Esophagus squamous epithelium (tissue), 5 donors: ENCODE measurements around the gene ZC3HAV1L. TPM values are rescaled to one million over a fixed set of nuclear protein-coding genes. Genes with fewer than 3 reads are reported as not detected.

Experiments
- DNase-seq: peaks from one replicate; lab custom pipeline; 2025; lab: John Stamatoyannopoulos, UW
- H3K27ac ChIP-seq, 4 donors: fragments of 200-600 bp; sonication (generic); one replicate each; pipeline ENCODE4 v1.5.1; 2016 to 2019; ENCODE audit warnings: mild to moderate bottlenecking in 1 of 4
- H3K27me3 ChIP-seq, 4 donors: fragments of 200-600 bp; sonication (generic); 1 replicate in 3 of 4; 2 replicates in 1 of 4; pipeline versions ENCODE4 v1.5.1 to v1.6.0; 2017 to 2021; ENCODE audit warnings: antibody characterized with exemption in 1 of 4
- H3K36me3 ChIP-seq, 3 donors: fragments of 200-600 bp; sonication (generic); one replicate each; pipeline ENCODE4 v1.5.1; 2016 to 2019
- H3K4me1 ChIP-seq, 3 donors: fragments of 200-600 bp; sonication (generic); one replicate each; pipeline ENCODE4 v1.5.1; 2017 to 2019
- H3K4me3 ChIP-seq, 4 donors: fragments of 200-600 bp; sonication (generic); 1 replicate in 3 of 4; 2 replicates in 1 of 4; pipeline ENCODE4 v1.5.1; 2016 to 2019; ENCODE audit warnings: mild to moderate bottlenecking in 2 of 4, moderate library complexity in 1 of 4
- H3K9me3 ChIP-seq, 3 donors: fragments of 200-600 bp; sonication (generic); one replicate each; pipeline ENCODE4 v1.5.1; 2016 to 2019
- CTCF ChIP-seq, 6 experiments: fragments of 450-650 bp in 4 of 6; fragments of 200-600 bp in 2 of 6; sonication (generic) in 2 of 6; IDR thresholded peaks; one replicate each; pipeline ENCODE4 v1.5.1; 2016 to 2019; ENCODE audit warnings: antibody characterized with exemption in 6 of 6, mild to moderate bottlenecking in 4 of 6, moderate library complexity in 4 of 6
- POLR2A ChIP-seq, 4 donors: fragments of 450-650 bp; IDR thresholded peaks; one replicate each; pipeline ENCODE4 v1.6.1; 2017; ENCODE audit warnings: antibody characterized with exemption in 4 of 4, mild to moderate bottlenecking in 4 of 4, moderate library complexity in 3 of 4
- WGBS, 2 donors: methylation state at CpG; one replicate each; pipeline ENCODE4 v1.1.5; 2018; 5-methylcytosine and 5-hydroxymethylcytosine counted together
- intact Hi-C: fragments of 100-400 bp; cut with DNase I; formaldehyde crosslinking; loops from one replicate; pipeline ENCODE4 v1.15.0; 2022
- total RNA-seq, 4 donors: library from RNA; depleted of rRNA; stranded (reverse); fragments of >200 nt; gene quantifications; one replicate each; pipeline ENCODE4 v1.1.0, GENCODE V29; 2016
- donor health status: DM: yes; HTN: yes; CAD: no.

ZC3HAV1L gene
- total RNA-seq, 4 donors from 2014 or later: 12.5 to 24.0 (median 14.9) TPM

DNA sequence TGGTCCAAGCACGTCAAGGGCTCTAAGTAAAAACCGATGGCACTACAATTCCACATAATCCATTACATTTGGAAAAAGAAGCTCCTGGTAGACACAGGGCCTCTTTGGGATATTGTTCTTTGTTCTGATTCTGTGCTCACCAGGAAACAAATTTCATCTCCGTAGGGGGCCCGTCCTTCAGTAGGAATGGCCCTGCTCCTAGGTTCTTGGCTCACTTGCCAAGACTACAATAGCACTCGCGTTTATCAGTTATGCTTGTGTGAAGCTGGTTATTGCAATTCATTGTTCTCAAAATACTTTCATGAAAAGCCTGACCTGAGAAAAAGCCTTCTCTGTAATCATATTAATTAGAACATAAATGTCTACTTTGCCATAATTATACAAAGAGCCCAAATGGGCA is 10.3 kb upstream of the ZC3HAV1L start:
- Histone ChIP-seq H3K27me3 (no peaks in the 10 kb centered on the region), H3K4me1 (no peaks in the 10 kb centered on the region), H3K27ac (no peak overlapping the region), H3K9me3 (no peaks in the 10 kb centered on the region), H3K36me3 (peaks cover 0 to 79% (median 14%) of the 10 kb centered on the region in 3 donors), H3K4me3 (no peak overlapping the region)
- no peak for TF ChIP-seq CTCF (IDR thresholded peaks at IDR 0.05)
- TF ChIP-seq POLR2A (IDR thresholded peaks at IDR 0.05): no peak
- DNase-seq: no peak
- intact Hi-C loops: no loop called here
- WGBS, 2 donors: 91 to 95% methylated on average over 6 of the region's 6 CpGs

- 66 to 75% methylated on average over 5 of the region's 5 CpGs for WGBS, 2 donors
- no peak overlapping the region for H3K27ac ChIP-seq
- no peak for TF ChIP-seq POLR2A (IDR thresholded peaks at IDR 0.05)
- no peak for TF ChIP-seq CTCF (IDR thresholded peaks at IDR 0.05)
- peaks cover 0 to 69% (median 14%) of the 10 kb centered on the region in 3 donors for H3K36me3 ChIP-seq
- intact Hi-C loops: no loop called here
- H3K4me1 ChIP-seq: no peaks in the 10 kb centered on the region
- no peaks in the 10 kb centered on the region for H3K9me3 ChIP-seq
- no peak overlapping the region for H3K4me3 ChIP-seq
- no peak for DNase-seq
- H3K27me3 ChIP-seq: no peaks in the 10 kb centered on the region
These were observed 9.3 kb upstream of the ZC3HAV1L start for GRCh38 chr7:139044813-139045794.

- Histone ChIP-seq H3K4me3 (no peak overlapping the region), H3K27ac (no peak overlapping the region), H3K36me3 (peaks cover 0 to 59% (median 14%) of the 10 kb centered on the region in 3 donors), H3K4me1 (no peaks in the 10 kb centered on the region), H3K9me3 (no peaks in the 10 kb centered on the region), H3K27me3 (no peaks in the 10 kb centered on the region)
- intact Hi-C loops: no loop called here
- 61 to 65% methylated on average over 14 of the region's 14 CpGs for WGBS, 2 donors
- DNase-seq: no peak
- TF ChIP-seq POLR2A (IDR thresholded peaks at IDR 0.05): no peak
- TF ChIP-seq CTCF (IDR thresholded peaks at IDR 0.05): no peak
These were observed 8.3 kb upstream of the ZC3HAV1L start for GRCh38 chr7:139043823-139044812.

DNA sequence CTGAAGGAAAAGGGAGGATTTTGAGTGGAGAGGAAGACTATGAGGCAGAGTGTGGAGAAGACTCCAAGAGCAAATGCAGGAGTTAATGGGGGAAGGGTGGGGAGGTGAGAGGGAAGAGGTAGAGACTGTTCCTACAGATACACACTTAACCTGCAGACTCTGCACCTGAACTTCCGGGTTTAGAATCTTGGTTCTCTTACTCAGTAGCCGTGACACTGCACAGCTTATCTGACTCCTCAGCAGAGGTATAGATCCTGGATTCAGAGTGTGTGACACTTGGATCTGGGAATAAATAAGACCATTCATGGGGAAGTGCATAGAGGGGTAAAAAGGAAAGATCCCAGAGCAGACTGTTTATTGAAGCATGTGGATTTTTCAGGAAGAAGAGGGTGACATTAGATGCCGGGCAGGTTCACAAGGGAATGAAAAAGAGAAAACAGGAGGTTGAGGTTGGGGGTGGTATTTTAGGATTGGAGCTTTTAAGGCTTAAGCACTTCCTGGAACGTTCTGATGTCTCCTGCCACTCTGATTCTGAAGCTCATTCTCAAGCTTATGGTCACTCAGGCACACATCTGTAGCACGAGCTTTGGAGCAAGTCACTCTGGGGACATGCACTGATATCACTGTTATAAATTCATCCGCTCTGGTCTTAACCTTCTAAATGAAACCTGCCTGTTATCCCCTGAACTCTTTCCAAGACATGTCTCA is 5.7 kb upstream of the ZC3HAV1L start:
- no peaks in the 10 kb centered on the region for H3K27me3 ChIP-seq
- TF ChIP-seq CTCF (IDR thresholded peaks at IDR 0.05) (no peak), POLR2A (IDR thresholded peaks at IDR 0.05) (no peak)
- H3K4me3 ChIP-seq: no peak overlapping the region
- WGBS, 2 donors: 54 to 64% methylated on average over 6 of the region's 6 CpGs
- no peak for DNase-seq
- no peaks in the 10 kb centered on the region for H3K9me3 ChIP-seq
- H3K36me3 ChIP-seq: peaks cover 0 to 33% (median 6%) of the 10 kb centered on the region in 3 donors
- H3K27ac ChIP-seq: no peak overlapping the region
- intact Hi-C loops: no loop called here
- H3K4me1 ChIP-seq: peaks cover 2 to 15% (median 4%) of the 10 kb centered on the region in 3 donors
